HG03342 (cell line): ENCODE results near the gene RTN4R.

ENCODE experiments used
- ATAC-seq: cut with Tn5 transposase; IDR thresholded peaks from one replicate; pipeline ENCODE4 v1.9.1; 2021; ENCODE audit warnings: mild to moderate bottlenecking, moderate library complexity; ENCODE audit not compliant: unreplicated experiment

Gene RTN4R

DNA sequence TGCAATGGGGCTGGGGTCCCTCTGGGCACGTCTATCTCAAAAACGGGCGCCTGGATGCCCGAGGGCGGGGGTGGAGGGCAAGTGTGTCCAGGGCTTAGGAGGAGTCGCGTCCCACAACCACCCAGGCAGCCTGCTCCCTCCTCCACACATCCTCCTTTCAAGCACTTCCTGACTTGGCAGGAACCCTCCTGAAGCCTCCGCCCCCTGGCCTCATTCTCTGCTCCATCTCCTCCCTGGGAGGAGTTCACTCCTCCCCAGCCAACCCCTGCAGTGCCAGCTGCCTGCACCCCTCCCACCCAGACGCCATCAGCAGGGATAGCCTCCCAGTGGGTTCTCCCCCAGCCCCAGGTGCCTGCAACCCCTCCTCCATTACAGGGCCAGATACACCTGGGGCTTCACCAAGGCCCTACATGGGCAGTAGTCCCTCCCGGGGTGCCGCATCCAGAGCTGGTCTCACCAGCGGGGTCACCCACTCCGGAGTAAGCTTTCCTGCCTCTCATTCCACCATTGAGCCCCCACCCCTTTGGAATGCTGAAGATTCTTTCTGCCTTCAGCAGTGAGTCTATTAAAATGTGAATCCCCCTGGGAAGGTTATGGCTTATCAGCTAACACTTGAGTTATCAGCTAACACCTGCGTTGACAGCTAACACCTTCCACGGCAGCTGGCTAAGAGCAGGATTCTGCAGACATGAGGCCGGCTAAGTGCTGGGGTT lies 24.4 kb downstream of the RTN4R start:
- no peak for ATAC-seq

DNA sequence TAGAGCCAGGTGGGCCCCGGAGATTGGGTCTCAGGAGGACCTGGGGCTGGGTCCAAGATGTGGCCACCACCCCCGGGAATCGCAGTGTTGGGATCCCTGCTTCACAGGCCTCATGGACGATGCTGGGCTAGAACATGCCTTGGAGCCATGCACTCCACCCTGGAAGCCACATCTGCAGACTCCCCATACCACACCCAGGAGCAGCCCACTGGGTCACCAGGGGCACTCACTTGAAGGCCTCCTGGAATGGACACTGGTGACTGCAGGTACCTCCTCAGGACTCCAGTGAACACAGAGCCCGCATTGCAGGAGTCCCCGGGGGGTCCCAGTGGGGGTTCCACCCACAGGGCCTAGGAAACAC lies 25.0 kb downstream of the RTN4R start:
- ATAC-seq, result no peak

DNA sequence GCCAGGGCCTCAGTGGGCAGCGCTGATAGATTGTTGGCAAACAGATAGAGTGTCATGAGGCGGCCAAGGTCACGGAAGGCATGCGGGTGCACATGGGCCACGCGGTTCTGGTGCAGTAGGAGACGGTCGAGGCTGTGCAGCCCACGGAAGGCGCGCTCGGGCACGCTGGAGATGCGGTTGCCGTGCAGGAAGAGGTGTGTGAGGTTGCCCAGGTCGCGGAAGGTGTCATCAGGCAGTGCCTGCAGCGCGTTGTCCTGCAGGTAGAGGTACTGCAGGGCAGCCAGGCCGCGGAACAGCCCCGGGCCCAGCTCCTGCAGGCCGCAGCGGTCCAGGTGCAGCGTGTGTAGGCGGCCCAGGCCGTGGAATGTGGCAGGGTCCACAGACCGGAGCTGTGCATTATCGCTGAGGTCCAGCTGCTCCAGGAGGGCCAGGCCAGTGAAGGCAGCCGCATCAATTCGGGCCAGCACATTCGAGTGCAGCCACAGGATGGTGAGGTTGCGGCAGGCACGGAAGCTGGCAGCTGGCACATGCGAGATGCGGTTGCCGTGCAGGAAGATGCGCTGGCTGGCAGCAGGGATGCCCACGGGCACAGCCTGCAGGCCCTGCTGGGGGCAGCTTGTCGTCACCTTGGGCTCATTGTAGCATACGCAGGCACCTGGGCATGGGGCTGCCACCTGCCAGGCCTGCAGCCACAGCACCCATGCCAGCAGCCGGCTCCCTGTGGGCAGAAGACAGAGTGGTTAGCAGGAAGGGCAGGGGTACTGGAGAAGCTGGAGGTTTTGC lies 25.5 kb downstream of the RTN4R start:
- ATAC-seq, result no peak

DNA sequence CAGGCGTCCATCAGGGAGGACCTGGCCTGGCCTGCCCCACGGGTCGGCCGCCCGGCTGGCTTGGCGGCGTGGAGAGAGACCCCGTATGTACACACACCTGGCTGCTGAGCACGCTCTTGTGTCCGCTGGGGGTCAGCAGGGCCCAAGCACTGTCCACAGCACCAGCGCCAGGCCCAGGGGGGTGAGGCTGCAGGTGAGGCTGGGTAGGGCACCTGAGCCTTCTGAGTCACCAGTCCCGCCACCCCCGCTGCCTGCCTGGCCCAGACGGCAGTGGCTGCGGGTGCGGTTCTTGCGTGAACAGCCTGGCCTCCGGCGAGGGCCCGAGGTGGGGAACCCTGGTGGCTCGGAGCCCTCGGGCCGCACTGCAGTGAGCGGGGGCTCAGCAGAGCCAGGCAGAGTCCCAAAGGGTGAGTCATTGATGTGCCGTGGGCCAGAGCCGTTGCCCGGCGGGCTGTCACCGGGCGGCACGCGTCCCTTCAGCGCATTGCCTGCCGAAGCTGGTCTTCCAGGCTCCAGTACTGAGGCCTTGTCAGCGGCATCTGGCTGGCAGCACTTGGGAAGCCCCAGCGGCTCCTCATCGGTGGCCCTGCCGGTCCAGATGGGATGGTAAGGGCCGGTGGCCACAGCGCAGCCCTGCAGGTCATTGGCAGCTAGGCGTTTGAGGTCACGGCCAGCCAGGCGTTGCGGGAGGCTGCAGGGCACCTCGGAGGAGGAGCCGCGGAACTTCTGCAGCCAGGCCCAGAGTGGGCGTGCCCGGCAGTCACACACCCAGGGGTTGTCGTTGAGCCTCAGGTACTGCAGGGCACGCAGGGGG lies 26.3 kb downstream of the RTN4R start:
- ATAC-seq, result no peak

DNA sequence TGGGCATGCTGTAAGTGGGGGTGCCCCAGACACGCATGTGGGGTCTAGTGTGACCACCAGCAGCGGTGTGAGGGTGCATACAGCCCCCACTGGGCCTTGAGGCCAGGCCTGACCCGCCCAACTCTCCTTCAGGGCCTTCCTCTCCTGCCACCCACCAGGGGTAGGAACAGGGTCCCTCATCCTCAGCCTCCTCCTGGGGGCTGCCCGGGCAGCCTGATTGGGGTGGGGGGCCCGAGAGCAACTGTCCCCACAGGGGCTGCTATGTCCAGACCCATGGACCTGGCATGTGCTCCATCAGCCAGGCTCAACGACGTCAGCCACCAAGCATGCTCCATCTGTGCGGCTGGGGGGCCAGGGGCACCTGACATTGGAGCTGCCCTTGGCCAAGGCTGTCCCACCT lies 27.2 kb downstream of the RTN4R start:
- ATAC-seq, result no peak

DNA sequence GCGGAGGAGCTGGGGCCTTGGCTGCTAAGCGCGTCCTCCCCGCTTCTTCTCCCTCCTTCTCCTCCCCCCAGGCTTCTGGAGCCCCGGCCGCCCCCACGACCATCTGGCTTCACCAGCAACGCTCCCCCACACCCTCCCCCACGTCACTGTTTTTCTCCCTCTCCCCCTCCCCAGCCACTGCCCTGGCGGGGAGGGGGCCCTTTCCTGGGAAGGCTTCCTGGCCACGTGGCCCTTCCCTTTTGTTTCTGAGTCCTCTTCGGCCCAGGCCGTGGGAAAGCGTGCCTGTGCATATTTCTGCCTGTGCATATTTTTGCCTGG lies 27.7 kb downstream of the RTN4R start:
- no peak for ATAC-seq

DNA sequence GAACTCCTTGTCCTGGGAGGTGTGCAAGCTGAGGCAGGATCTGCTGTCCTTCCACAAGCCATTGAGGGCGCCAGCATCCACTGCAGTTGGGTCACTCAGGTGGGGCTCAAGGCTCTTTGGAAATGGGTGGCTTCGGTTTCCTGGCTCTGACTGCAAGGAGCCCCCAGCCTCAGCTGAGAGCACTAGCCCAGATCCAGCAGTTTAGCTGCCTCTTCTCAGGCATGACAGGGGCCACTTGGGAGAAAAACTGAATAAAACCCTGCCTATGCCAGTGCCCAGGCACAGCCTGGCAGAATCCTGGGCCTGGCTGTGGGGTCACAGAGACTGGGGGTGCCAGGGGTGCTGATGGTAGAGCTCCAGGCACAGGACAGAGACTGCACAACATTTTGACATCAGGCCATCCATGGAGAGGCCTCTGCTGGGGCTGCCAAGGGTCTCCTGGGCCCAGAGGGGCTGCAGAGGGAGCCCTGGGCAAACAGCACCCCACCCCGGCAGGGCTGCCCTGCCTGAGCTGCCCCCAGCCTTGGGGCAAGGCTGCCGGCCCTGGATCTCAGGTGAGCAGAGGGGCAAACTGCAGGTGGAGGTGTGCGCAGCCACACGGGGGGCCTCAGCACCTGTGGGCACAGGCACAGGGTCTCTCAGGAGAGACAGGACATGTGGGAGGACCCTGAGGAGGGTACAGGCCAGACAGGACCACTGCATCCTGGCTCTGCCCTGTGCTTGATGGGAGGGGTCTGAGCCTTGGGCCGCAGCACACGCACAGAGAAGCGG lies 28.3 kb downstream of the RTN4R start:
- ATAC-seq, result no peak

DNA sequence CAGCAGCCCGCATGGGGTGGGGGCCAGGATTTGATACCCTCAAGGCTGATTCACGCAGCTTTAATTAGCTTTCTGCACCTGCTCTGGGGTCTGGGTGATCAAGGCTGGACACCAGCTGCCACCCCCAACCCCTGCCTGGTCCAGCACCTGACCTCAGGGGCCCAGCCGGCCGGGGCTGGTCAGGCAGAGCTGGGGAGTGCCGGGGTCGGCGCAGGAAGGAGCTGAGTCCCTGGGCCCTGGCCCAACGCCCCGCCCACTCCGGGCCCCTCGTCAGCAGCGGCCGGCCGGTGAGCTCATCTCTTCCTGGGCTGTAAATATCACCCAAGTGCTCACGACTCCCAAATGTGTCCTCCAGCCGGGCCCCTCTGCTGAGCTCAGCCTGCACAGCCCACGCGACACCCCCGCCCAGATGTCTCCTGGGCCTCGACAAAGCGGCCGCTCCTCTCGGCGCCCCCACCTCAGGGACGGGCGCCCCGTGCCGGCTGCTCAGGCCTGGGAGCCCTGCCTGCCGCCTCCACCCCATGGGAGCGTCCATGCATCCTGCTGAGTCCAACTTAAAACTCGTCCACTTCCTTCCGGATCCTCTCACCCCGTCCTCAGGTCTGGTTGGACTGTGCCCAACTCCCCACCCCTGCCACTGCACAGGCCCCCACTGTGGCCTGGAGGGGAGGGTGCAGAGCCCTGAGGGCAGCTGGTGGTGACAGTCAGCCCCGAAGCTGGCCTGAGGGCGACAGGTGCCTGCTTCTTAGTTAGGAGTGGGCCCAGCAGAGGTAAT lies 29.0 kb downstream of the RTN4R start:
- ATAC-seq, result no peak

DNA sequence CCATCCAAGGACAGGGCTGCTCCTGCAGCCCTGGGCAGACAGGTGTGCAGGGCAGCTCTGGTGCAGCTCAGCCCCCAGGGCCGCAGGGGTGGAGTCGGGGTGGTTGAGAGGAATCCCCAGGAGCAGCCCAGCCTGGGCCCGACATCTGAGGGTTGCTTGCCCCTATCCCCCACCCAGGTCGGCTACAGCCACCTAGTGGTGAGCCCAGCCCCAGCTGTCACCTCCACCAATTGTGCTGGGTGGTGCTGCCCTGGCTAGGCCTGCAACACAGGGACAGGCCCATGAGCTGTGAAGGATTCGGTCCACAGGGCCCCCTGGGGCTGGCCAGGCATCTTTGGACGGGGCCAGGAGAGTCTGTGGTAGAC lies 29.6 kb downstream of the RTN4R start:
- peak; percentile 51 for ATAC-seq

DNA sequence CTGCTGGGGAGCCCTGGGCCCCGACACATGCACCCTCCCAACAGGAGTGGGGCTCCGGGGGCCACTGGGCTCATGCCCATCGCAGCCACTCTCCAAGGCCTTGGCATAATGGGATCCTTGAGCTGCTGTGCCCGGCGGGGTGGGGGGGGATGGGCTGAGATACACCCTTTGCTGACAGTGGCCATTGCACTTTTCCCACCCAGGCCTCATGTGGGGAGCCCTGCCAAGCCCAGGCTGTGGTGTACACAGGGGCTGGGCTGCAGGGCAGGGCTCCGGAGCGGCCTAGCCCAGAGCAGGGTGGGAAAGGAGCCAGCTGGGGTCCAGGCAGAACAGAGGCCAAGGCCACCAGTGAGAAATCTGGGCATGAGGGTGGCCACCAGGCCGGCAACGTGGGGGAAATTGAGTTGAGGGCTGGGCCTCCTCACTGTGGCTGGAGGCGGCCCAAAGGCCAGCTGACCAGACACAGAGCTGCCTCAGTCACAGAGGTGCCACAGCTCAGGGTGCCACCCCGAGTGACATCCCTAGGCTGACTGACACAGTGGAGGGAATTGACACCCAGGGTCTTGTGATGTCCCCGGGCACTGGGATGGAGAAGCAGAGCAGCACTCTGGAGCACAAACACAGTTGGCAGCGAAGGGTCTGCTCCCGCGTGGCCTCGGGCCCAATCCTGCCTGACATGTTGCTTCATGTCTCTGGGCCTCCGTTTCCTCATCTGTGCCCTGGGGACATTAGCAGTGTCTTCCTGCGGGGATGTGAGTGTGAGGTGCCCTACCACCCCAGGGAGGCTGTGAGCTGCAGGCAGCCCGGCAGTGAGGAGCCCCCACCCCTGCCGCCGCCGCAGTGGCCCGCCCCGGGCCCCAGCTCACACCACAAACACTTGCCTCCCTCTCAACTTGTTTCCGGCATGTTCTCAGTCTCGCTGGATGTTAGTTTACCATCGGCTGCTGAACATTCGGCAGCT lies 30.4 kb downstream of the RTN4R start:
- no peak for ATAC-seq

DNA sequence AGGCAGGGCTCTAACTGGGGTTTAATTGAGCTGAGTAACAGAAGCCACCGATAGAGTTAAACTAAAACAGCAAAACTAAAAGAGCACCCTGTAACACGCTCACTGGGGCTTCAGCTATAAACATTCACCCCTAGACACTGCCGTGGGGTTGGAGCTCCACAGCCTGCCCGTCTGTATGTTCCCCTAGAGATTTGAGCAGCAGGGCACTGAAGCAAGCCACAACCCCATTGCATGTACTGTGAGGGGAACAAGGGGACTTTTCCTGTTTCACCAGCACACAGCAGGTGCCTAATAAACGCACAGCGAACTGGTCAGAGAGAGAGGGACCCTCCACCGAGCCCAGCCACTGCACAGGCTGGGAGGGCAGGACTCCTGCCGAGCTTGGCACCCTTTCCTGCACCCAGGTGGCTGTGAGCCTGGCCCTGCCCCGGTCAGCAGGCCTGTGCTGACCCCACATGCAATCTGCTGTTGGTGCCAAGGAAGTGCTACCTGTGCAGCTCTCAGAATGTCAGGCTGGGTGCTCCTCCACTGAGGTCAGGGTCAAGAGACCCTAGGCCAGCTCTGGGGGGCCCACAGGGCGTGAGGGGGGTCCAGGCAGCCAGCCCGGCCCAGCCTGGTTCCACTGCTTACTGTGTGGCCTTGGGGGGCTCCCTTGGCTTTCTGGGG lies 31.9 kb downstream of the RTN4R start:
- ATAC-seq, result no peak

DNA sequence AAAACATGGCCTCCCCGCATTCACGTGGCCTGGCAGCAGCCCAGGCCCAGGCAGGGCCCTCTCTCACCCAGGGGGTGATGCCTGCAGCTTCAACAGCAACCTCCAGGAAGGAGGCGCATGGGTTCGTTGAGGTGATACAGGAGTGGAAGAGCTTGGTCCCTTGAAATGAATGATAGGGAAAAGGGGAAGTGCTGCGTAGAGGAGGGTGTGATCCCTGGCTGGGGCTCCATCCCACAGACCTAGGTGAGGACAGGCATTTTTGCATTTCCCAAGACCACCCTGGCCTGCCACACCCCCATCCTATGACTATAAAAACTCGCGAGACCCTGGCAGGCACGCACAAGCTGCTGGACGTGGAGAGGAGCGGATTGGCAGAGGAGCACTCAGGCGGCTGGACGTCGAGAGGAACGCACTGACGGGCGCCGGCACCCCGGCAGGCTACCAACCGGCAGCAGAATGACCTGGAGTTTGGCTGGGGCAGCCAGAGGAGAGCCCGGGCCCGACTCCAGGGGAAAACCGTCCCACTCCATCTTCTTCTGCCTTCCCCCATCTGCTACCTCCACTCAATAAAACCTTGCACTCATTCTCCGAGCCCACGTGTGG lies 32.6 kb downstream of the RTN4R start:
- no peak for ATAC-seq

DNA sequence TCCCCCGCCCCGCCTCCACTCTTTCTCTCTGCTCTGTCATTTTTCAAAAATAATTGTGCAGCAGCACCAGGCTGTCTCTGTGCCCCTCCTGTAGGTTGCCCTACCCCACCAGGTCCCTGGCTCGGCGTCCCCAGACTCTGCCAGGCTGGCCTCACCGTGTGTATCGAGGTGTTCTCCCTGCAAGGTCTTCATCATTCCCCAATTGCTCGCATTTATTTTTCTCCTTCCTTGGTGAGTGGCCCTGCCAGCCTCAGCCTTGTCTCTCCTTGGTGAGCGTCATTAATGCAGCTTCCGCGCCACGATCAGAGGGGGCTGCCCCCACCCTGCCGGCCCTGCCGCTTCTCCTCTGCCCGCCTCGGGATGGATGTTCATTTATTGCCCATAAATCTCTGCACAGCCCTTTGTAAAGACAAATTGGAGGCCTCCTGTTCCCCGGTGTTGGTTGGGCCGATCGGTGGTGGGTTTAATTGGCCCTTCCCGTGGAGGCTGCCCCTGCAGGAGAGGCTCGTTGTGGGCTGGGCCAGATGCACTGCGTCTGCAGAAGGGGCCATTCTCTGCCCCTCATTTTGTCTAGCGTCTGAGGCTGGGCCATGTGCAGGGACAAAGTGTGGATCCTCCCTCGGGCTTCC lies 33.2 kb downstream of the RTN4R start:
- no peak for ATAC-seq

DNA sequence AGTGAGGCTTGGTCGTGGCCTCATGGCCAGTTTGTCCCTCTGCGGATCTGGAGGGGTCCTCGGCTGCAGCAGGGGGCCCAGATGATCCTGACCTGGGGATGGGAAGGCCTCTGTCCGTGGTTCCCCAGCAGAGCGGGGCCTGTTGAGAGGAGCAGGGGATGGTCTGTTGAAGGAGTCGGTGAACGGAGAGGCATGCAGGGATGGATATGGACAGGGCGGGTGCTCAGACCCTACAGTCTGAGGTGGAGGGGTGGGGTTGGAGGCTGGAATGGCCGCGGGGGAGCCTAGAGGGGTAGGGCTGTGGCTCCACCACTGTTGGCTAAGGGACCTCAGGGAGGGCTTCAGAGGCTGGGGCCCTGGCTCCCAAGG lies 33.8 kb downstream of the RTN4R start:
- ATAC-seq, result no peak

DNA sequence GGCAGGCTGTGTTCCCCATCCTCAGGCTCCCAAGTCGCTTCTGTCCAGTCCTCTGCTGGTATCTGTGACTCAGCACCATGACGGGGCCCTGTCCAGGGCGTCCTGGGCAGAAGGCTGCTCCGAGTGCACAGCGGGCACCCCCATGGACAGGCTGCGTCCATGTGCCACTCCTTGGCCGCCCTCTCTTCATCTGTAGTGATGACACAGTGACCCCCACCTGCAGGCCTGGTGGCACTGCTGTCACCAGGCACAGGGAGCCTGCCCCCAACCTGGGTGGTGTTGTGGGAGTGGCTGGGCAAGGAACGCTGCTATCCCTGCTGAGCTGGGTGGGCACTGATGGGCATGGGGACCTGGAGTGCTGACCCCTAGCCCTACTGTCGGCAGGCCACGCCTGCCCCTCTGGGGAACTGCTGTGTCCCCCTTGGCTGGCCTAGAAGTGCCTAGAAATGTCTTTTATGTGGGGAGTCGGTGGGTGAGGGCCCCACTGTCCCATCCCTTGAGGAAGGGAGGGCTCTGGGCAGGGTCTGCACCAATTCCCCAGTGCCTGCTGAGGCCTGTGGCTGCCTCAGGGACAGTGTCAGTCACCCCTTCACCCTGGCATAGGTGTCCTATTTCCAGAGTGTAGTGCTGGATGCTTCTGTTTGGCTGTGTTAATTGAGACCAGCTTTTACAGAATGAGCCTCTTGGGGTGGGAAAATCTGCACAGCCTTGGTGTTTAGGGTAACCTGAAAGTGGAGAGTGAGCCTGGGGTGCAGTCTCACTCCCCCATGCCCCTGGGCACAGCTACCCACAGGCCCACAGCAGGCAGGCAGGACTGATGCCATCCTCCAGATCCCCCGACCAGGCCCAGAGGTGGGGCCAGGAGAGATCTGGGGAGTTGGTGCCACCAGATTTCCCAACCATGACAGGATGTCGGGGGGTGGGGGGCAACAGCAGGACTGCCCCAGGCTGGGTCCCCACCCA lies 34.5 kb downstream of the RTN4R start:
- ATAC-seq, result no peak

DNA sequence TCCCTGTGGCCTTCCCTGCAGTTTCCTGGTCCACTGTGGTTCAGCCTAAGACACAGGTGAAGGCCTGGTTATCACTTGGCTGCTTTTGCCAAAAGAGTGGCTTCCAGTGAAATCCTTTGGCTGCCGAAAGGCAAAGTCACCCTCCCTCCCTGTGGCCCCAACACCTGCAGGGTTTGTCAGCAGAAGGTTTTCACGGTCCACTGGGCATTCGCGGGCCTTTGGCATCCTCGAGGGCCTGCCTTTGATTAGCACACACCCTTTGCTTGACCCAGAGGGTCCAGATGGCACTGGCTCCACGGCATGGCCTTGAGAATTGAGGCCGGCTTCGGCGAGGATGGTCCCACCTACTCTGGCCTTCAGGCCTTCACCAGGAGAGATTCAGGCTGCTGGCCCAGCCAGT lies 35.3 kb downstream of the RTN4R start:
- ATAC-seq, result no peak

DNA sequence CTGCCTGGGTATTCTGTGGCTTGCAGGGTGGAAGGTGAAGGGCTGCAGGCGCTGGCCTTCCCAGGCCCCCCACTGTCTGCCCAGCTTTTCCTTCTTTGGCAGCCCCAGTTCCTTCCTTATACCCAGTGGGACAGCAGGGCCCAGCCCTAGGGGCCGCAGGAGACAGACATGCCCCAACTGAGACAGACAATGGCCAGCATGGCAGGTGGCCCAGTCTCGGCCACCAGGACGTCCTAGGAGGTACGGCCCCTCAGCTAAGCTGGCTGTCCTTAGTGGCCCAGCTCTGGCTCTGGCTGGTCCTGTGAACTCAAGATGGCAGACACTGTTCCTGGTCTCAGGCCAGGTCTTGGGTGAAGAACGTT lies 35.9 kb downstream of the RTN4R start:
- ATAC-seq, result no peak
